Progenitor cell of endocrine pancreas (in vitro differentiated cells): Measurements from ENCODE around the gene MPHOSPH6. TPM values are rescaled to one million over a fixed set of nuclear protein-coding genes. Genes with fewer than 3 reads are reported as not detected.

ENCODE experiments used
- DNase-seq: peaks from one replicate; pipeline ENCODE4 v3.0.0; 2021; ENCODE audit warnings: low spot score; ENCODE audit not compliant: unreplicated experiment
- H3K27ac Mint-ChIP-seq: 2 replicates; pipeline ENCODE4 v1.8.0; 2021; ENCODE audit warnings: mild to moderate bottlenecking, moderate library complexity, mixed read lengths
- H3K27me3 Mint-ChIP-seq: 2 replicates; pipeline ENCODE4 v1.8.0; 2021; ENCODE audit warnings: mixed read lengths
- H3K36me3 Mint-ChIP-seq: 2 replicates; pipeline ENCODE4 v1.8.0; 2022; ENCODE audit warnings: mixed read lengths; ENCODE audit not compliant: insufficient read depth
- H3K4me1 Mint-ChIP-seq: 2 replicates; pipeline ENCODE4 v1.8.0; 2021; ENCODE audit warnings: low read depth, mixed read lengths
- H3K4me3 Mint-ChIP-seq: 2 replicates; pipeline ENCODE4 v1.8.0; 2021; ENCODE audit warnings: low read depth, mild to moderate bottlenecking, moderate library complexity, mixed read lengths
- H3K9me3 Mint-ChIP-seq: 2 replicates; pipeline ENCODE4 v1.8.0; 2021; ENCODE audit warnings: low read depth, mixed read lengths
- total RNA-seq: library from RNA; stranded (reverse); gene quantifications from 2 replicates; pipeline ENCODE4 v1.2.1, GENCODE V29; 2021
- TF ChIP-seq, protein P1 (sequence below): fragments of 200-600 bp; sonication (generic); IDR thresholded peaks from one replicate; pipeline ENCODE4 v1.5.0; 2021; ENCODE audit warnings: antibody characterized with exemption, mild to moderate bottlenecking; ENCODE audit not compliant: unreplicated experiment

The MPHOSPH6 gene
- total RNA-seq, 1 donor from 2014 or later = 41.9 TPM

DNA sequence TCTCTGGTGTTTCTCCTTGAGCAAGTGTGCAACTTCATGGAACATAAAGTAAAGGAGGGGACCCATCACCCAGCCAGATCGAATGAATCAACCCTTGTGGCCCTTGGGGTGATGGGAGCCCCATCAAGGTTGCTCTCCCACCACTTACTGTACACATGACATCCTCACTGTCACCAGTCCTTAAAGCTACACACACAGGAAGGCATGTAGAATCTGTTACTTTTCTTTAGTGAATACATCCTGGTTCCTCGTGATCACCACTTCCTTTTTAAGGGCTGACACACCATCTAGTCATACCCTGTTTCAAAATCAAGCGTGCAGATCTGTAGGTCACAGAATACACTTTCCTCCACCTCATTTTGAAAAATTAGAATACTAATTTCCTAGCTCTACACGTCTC lies 22.6 kb upstream of the MPHOSPH6 start:
- Mint-ChIP-seq H3K9me3 (no peaks in the 10 kb centered on the region), H3K27me3 (peaks cover 13% of the 10 kb centered on the region), H3K4me3 (no peak overlapping the region), H3K36me3 (no peaks in the 10 kb centered on the region), H3K27ac (no peak overlapping the region), H3K4me1 (peaks cover 15% of the 10 kb centered on the region)
- TF ChIP-seq, protein P1, sequence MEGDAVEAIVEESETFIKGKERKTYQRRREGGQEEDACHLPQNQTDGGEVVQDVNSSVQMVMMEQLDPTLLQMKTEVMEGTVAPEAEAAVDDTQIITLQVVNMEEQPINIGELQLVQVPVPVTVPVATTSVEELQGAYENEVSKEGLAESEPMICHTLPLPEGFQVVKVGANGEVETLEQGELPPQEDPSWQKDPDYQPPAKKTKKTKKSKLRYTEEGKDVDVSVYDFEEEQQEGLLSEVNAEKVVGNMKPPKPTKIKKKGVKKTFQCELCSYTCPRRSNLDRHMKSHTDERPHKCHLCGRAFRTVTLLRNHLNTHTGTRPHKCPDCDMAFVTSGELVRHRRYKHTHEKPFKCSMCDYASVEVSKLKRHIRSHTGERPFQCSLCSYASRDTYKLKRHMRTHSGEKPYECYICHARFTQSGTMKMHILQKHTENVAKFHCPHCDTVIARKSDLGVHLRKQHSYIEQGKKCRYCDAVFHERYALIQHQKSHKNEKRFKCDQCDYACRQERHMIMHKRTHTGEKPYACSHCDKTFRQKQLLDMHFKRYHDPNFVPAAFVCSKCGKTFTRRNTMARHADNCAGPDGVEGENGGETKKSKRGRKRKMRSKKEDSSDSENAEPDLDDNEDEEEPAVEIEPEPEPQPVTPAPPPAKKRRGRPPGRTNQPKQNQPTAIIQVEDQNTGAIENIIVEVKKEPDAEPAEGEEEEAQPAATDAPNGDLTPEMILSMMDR = no peak
- DNase-seq = no peak

DNA sequence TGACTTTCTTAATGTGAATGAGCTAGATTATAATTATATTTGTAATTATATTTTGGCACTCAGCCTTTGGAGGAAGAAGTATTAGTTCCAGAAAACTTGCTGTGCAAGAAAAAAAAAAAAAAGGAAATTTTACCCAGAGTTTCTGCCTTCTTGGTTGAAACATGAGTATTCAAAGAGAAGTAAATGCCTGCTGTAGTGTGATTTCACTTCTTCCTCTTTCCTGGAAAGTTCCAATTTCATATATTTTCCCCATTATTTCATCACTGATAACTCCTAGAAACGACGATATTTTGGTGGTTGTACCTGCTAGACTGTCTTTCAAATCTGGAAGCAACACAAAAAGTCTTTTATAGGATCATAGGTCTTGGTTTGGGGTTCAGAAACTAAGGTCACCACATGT lies 20.4 kb upstream of the MPHOSPH6 start:
- TF ChIP-seq, protein P1 = no peak
- Mint-ChIP-seq H3K9me3 (no peaks in the 10 kb centered on the region), H3K27me3 (peaks cover 20% of the 10 kb centered on the region), H3K27ac (no peak overlapping the region), H3K4me1 (peaks cover 2% of the 10 kb centered on the region), H3K4me3 (no peak overlapping the region), H3K36me3 (no peaks in the 10 kb centered on the region)
- no peak for DNase-seq

DNA sequence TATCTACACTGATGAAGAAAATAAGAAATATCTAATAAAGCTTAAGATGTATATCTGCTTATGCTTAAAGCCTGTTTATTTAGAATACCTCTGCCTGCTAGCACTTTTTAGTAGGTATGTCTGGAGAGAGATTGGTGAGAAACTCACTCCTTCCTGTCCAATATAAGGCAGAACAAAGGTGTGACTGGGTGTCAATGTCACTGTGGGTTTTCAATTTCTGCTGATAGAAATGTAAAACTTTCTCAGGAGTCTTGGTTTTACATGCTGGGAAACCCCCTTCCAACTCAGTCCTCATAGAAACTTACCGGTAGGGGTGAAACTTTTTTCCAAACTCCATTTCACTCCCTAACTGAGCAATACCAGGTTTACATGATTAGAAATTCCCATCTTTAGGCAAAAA lies 17.8 kb upstream of the MPHOSPH6 start:
- Mint-ChIP-seq H3K4me1 (no peaks in the 10 kb centered on the region), H3K9me3 (no peaks in the 10 kb centered on the region), H3K27ac (no peak overlapping the region), H3K4me3 (no peak overlapping the region), H3K36me3 (no peaks in the 10 kb centered on the region), H3K27me3 (peaks cover 20% of the 10 kb centered on the region)
- DNase-seq = no peak
- TF ChIP-seq, protein P1 = no peak

DNA sequence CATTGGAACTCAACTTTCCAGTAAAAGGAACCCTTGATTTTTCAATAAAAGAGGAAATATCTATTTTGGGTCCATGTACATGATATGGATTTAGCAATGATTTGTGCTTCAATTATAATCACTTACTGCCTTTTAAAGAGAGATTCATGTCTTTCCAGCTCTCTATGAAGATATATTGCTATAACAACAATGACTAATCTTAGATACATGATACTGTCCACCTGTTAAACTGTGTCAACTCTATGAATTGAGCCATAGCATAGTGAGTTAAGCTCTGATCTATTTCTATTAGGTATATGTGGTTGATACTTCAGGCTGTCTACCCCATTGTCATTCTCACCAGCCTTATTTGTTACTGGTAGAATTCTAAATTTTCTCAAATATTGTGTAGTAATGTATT lies 15.0 kb upstream of the MPHOSPH6 start:
- Mint-ChIP-seq H3K27ac (no peak overlapping the region), H3K9me3 (no peaks in the 10 kb centered on the region), H3K4me3 (no peak overlapping the region), H3K36me3 (no peaks in the 10 kb centered on the region), H3K4me1 (no peaks in the 10 kb centered on the region), H3K27me3 (peaks cover 21% of the 10 kb centered on the region)
- DNase-seq = no peak
- TF ChIP-seq, protein P1 = no peak

DNA sequence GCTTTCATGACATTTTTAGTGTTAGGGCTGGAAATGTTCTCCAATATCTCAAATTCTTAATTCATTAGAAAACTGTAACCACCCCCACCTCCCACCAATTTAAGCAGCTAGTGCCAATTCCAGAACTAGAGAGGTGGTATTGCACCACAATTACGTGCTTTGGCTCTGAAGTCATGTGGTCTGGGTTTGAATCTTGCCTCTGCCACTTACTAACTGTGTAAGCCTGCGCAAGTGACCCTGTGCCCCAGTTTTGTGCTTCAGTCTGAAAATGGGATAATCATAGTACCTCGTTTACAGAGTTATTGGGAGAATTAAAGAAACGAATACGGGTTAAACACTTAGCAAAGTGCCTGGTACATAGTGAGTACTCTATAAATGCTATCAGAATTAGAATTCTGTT lies 14.2 kb upstream of the MPHOSPH6 start:
- TF ChIP-seq, protein P1 = no peak
- H3K27ac Mint-ChIP-seq = no peak overlapping the region
- no peaks in the 10 kb centered on the region for H3K36me3 Mint-ChIP-seq
- H3K9me3 Mint-ChIP-seq = no peaks in the 10 kb centered on the region
- H3K27me3 Mint-ChIP-seq = peaks cover 22% of the 10 kb centered on the region
- no peaks in the 10 kb centered on the region for H3K4me1 Mint-ChIP-seq
- no peak for DNase-seq
- H3K4me3 Mint-ChIP-seq = no peak overlapping the region
